ENCODE data around the gene LIN37. TPM values are rescaled to one million over a fixed set of nuclear protein-coding genes. Genes with fewer than 3 reads are reported as not detected.

Gene LIN37
- polyA plus RNA-seq, 1 donor (not counting 4 experiments of a cell fraction or from before 2014, with no cell fraction given) = 6.7 TPM

DNA sequence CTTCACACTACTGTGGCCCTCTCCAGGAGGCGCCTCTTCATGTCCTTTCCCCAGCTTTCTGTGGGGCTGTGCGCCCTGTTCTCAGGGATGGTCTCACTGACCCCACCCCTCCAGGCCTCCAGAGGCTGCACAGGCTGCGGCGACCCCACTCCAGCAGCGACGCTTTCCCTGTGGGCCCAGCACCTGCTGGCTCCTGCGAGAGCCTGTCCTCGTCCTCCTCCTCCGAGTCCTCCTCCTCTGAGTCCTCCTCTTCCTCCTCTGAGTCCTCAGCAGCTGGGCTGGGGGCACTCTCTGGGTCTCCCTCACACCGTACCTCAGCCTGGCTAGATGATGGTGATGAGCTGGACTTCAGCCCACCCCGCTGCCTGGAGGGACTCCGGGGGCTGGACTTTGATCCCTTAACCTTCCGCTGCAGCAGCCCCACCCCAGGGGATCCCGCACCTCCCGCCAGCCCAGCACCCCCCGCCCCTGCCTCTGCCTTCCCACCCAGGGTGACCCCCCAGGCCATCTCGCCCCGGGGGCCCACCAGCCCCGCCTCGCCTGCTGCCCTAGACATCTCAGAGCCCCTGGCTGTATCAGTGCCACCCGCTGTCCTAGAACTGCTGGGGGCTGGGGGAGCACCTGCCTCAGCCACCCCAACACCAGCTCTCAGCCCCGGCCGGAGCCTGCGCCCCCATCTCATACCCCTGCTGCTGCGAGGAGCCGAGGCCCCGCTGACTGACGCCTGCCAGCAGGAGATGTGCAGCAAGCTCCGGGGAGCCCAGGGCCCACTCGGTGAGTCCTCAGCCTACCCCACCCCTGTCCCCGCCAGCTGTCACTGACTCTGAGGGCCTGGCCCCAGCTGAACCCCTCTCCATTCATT is 38.2 kb downstream of the LIN37 start:
- Histone ChIP-seq H3K4me2 (ENCODE audit: control insufficient read depth, extremely low read depth, insufficient read depth, low read depth, low read length) (no peak overlapping the region), H3K9me3 (ENCODE audit: control insufficient read depth, low read depth, low read length) (no peaks in the 10 kb centered on the region), H2AFZ (ENCODE audit: control insufficient read depth, low read length) (no peak overlapping the region), H3K9me1 (ENCODE audit: control insufficient read depth, extremely low read depth, insufficient read depth, low read length) (no peaks in the 10 kb centered on the region), H4K20me1 (ENCODE audit: control insufficient read depth, extremely low read depth, insufficient read depth, low read length) (peaks cover 2% of the 10 kb centered on the region), H3K79me2 (ENCODE audit: control insufficient read depth, insufficient read depth, low read length) (no peaks in the 10 kb centered on the region), H3K27ac (ENCODE audit: control insufficient read depth, insufficient read depth, low read length) (no peak overlapping the region), H3K4me1 (ENCODE audit: control insufficient read depth, extremely low read depth, insufficient read depth, low read length) (no peaks in the 10 kb centered on the region), H3K9ac (ENCODE audit: control insufficient read depth, extremely low read depth, insufficient read depth, low read length) (no peak overlapping the region), H3K36me3 (ENCODE audit: control insufficient read depth in 2 of 2, extremely low read depth in 1 of 2, insufficient read depth in 2 of 2, low read length in 2 of 2) (no peaks in the 10 kb centered on the region), H3K27me3 (ENCODE audit: control insufficient read depth, extremely low read depth, insufficient read depth, low read length) (no peaks in the 10 kb centered on the region), H3K4me3 (ENCODE audit: control insufficient read depth in 2 of 3, extremely low read depth in 1 of 3, insufficient read depth in 2 of 3, low read depth in 1 of 3, low read length in 3 of 3) (no peak overlapping the region)
- FAIRE-seq = no peak
- no peak for TF ChIP-seq EZH2 (IDR thresholded peaks at IDR 0.05; ENCODE audit: low read length)
- TF ChIP-seq, protein P1, sequence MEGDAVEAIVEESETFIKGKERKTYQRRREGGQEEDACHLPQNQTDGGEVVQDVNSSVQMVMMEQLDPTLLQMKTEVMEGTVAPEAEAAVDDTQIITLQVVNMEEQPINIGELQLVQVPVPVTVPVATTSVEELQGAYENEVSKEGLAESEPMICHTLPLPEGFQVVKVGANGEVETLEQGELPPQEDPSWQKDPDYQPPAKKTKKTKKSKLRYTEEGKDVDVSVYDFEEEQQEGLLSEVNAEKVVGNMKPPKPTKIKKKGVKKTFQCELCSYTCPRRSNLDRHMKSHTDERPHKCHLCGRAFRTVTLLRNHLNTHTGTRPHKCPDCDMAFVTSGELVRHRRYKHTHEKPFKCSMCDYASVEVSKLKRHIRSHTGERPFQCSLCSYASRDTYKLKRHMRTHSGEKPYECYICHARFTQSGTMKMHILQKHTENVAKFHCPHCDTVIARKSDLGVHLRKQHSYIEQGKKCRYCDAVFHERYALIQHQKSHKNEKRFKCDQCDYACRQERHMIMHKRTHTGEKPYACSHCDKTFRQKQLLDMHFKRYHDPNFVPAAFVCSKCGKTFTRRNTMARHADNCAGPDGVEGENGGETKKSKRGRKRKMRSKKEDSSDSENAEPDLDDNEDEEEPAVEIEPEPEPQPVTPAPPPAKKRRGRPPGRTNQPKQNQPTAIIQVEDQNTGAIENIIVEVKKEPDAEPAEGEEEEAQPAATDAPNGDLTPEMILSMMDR (optimal IDR thresholded peaks at IDR 0.05 in 1 of 3, IDR thresholded peaks at IDR 0.05 in 1 of 3, conservative IDR thresholded peaks at IDR 0.05 in 1 of 3; ENCODE audit: extremely low read depth in 1 of 3, insufficient read depth in 2 of 3, low read length in 3 of 3) = no peak
- dilution Hi-C loops (cut with MboI; ENCODE audit: extremely low pct_ligation_motif_present, low sequenced_read_pairs) = no loop called here
- no peak for DNase-seq (ENCODE audit: low read depth, low spot score)

DNA sequence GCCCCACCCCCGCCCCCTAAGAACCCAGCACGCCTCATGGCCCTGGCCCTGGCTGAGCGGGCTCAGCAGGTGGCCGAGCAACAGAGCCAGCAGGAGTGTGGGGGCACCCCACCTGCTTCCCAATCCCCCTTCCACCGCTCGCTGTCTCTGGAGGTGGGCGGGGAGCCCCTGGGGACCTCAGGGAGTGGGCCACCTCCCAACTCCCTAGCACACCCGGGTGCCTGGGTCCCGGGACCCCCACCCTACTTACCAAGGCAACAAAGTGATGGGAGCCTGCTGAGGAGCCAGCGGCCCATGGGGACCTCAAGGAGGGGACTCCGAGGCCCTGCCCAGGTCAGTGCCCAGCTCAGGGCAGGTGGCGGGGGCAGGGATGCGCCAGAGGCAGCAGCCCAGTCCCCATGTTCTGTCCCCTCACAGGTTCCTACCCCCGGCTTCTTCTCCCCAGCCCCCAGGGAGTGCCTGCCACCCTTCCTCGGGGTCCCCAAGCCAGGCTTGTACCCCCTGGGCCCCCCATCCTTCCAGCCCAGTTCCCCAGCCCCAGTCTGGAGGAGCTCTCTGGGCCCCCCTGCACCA is 38.9 kb downstream of the LIN37 start:
- dilution Hi-C loops (cut with MboI; ENCODE audit: extremely low pct_ligation_motif_present, low sequenced_read_pairs) = no loop called here
- H3K27ac ChIP-seq (ENCODE audit: control insufficient read depth, insufficient read depth, low read length) = no peak overlapping the region
- no peak overlapping the region for H2AFZ ChIP-seq (ENCODE audit: control insufficient read depth, low read length)
- peaks cover 2% of the 10 kb centered on the region for H4K20me1 ChIP-seq (ENCODE audit: control insufficient read depth, extremely low read depth, insufficient read depth, low read length)
- H3K4me1 ChIP-seq (ENCODE audit: control insufficient read depth, extremely low read depth, insufficient read depth, low read length) = no peaks in the 10 kb centered on the region
- H3K4me2 ChIP-seq (ENCODE audit: control insufficient read depth, extremely low read depth, insufficient read depth, low read depth, low read length) = no peak overlapping the region
- no peaks in the 10 kb centered on the region for H3K9me1 ChIP-seq (ENCODE audit: control insufficient read depth, extremely low read depth, insufficient read depth, low read length)
- no peak overlapping the region for H3K9ac ChIP-seq (ENCODE audit: control insufficient read depth, extremely low read depth, insufficient read depth, low read length)
- H3K79me2 ChIP-seq (ENCODE audit: control insufficient read depth, insufficient read depth, low read length) = no peaks in the 10 kb centered on the region
- DNase-seq (ENCODE audit: low read depth, low spot score) (no peak), FAIRE-seq (no peak)
- no peak overlapping the region for H3K4me3 ChIP-seq (ENCODE audit: control insufficient read depth in 2 of 3, extremely low read depth in 1 of 3, insufficient read depth in 2 of 3, low read depth in 1 of 3, low read length in 3 of 3)
- H3K36me3 ChIP-seq (ENCODE audit: control insufficient read depth in 2 of 2, extremely low read depth in 1 of 2, insufficient read depth in 2 of 2, low read length in 2 of 2) = no peaks in the 10 kb centered on the region
- no peaks in the 10 kb centered on the region for H3K27me3 ChIP-seq (ENCODE audit: control insufficient read depth, extremely low read depth, insufficient read depth, low read length)
- no peak for TF ChIP-seq EZH2 (IDR thresholded peaks at IDR 0.05; ENCODE audit: low read length)
- no peaks in the 10 kb centered on the region for H3K9me3 ChIP-seq (ENCODE audit: control insufficient read depth, low read depth, low read length)
